ENCODE results near the gene RIMS4.
"Not testable (repeated sequence)": the region's sequence is repeated elsewhere in the genome, so short reads cannot be mapped to it uniquely, and the experiment has no call there.

RIMS4 gene

DNA sequence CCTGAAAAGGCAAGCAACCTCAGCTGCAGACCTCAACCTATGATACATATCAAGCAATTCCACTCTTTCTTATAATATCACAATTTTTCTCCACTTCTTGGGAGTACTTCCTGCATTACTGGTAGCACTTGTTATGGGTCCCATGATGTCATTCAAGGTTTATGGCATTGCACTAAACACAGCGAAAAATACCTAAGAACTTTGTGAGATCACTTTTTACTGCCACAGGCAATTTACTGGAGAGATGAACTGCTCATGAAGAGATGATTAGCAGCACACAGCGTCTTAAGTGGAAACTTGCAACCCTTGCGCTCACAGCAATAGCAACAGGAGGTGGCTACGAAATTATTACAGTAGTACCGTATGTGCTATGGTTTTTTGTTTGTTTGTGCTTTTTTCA, 19.3 kb upstream of the RIMS4 start:
- no peak for DNase-seq

DNA sequence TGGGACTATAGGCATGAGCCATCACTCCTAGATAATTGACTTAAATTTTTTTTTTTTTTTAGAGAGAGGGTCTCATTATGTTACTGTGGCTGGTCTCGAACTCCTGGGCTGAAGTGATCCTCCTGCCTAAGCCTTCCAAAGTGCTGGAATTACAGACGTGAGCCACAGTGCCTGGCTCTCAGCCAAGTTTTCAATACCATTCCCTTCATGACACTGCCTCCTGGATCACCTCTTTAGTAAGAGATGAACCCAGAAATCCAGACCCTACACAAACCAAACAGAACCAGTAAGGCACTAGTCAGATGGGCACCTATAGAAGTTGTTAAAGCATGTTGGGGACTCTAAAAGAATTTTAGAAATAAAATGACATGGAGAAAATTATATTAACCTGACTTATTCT, 18.3 kb upstream of the RIMS4 start:
- no peak for DNase-seq

DNA sequence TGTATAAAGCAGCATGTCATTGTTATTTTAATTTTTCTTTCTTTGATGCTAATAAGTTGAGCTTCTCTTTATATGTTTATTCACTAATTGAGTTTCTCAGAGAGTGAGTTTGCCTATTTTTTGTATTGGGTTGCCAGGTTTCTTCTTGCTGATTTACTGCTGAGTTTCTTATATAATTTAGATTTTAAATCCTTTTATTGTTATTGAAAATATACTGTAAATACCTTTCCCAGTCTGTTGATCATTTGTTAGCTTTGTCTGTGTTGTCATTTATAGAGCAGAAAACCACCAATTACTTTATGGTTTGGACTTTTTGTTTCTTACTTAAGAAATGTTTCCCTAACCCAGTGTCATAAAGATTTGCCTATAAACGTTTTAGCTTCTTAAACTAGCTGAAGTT, 17.1 kb upstream of the RIMS4 start:
- no peak for DNase-seq

DNA sequence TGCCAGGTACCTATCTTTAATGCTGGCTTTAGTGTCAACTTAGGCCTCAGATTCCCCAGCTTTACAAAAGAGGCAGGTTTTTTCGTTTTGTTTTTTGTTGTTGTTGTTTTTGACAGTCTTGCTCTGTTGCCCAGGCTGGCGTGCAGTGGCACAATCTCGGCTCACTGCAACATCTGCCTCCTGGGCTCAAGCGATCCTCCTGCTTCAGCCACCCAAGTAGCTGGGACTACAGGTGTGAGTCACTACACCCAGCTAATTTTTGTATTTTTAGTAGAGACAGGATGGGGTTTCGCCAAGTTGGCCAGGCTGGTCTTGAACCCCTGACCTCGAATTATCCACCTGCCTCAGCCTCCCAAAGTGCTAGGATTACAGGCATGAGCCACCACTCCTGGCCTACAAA, 11.2 kb upstream of the RIMS4 start:
- not testable (repeated sequence) for DNase-seq

DNA sequence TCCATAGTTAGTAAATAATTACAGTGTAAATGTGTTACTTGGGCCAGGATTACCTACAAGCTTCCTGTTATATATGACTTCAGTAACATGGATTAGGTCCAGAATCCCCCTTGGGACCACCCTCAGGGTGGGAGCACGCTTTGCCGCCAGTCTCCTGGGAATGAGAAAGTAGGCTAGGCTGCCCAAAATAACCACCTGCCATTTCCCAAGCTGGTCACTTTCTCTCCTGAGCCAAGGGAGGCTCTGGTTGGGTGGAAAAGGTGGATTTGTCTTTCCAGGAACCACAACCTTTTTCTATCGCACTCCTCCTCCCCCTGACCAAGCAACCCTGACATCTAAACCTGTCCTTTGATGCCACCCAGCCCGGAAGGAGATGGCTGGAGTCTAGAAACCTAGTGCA, 9.6 kb upstream of the RIMS4 start:
- DNase-seq: no peak

DNA sequence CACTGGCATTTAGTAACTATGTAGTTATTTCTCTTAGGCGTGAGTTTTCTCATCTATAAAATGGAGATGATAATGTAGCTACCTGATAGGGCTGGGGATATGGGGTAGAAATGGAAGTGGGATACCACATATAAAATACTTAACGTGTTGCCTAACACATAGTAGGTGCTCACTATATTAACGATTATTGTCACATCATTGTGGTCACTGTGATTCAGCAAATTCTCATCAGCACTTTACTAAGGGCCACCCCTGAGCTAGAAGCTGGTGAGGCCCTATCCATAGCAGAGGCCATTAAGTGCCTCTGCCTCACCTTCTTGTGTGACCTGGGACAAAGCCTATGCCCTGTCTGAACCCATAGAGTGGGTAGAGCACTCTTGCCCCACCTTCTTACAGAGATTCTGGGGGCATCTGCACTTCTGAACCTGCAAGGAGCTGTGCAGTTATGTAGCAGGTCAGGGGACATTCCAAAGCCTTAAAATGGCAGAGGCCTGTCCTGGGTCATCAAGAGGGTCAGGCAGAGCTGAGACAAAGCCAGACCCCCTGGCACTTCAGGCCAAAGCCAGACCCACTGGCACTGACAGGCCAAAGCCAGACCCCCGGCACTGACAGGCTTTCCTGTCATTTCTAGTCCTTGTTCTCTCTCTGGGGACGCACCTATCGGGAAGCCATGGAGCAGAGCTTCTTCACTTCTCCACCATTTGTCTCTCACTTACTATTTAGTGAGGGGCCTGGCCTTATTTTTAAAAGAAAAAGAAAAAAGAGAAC, 7.0 kb upstream of the RIMS4 start:
- DNase-seq: no peak

DNA sequence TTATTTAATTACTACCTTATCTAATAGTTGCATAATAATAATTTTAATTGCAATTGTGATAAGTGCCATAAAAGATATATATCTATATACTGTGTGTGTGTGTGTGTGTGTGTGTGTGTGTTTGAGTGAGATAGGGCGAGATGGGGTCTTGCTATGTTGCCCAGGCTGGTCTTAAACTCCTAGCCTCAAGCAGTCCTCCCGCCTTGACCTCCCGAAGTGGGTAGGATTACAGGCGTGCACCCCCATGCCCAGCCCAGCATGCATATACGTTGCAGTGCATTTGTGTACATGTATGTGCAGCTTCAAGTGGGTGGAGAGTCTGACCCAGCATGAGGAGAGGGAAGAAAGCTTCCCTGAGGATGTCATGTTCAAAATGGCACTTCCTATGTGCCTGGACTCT, 4.6 kb upstream of the RIMS4 start:
- DNase-seq: no peak

DNA sequence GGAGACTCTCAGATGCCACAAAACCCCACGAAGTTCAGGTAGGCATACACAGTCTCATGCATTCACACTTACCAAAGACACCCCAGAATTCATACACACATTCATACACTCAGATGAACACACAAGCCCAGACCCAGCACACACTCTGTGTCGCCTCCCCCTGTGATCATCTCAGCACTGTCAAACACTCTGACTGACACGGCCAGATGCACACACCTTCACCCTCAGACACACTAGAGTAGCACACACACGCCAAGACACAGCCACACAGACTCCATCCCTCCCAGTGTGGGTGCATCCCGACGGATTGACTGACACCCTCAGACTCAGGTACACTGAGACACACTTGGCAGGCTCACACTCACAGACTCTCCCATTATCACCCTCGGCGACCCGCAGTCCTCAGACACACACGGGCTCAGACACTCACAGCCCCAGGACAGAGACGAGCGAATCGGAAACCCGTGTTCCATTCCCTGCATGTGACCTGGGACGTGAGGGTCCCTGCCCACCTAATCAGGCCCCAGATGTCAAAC, 872 bp upstream of the RIMS4 start:
- no peak for DNase-seq

DNA sequence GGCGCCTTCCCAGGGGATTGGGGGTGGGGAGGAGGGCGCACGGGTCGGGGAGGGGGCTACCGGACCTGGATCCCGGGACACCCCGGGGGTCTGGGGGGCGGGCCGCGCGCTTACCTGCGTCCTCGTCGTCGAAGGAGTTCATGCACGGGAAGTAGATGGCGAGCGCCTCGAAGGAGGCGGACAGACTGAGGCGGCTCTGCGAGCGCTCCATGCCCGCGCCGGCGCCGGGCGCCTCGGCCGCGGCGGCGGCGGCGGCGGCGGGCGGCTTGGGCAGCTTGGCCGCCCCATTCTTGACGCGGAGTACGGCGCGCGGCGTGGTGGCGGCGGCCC, 320 bp downstream of the RIMS4 start:
- DNase-seq: no peak

DNA sequence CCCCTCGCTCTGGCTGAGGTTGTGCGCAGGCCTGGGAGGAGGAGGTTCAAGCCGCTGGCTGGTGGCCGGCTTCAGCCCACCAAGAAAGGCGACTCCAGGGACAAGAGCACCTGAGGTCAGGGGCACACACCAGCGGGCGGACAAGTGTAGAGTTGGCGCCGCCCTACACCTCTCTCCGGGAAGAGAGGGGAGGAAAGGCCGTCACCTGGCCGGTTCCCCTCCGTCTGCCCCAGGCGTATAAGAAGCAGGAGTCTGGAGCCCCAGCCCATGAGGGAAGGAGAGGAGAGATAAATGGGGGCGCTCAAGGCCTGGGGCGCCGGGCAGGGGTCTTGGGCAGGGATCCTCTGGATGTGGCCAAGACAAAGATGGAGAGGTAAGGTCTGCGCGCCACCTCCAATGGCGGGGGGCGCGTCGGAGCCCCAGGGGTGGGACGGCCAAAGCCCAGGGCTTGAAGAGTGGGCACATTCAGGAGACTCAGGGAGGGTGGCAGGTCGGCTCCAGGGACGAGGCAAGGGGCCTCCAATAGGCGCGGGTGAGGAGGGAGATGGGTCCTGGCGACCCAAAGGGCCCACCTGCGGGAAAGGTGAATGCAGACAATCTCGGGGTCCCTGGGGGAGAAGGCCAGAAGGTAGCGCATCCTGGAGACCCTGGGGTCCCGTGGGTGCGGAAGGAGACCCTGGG, 826 bp downstream of the RIMS4 start:
- DNase-seq: no peak

DNA sequence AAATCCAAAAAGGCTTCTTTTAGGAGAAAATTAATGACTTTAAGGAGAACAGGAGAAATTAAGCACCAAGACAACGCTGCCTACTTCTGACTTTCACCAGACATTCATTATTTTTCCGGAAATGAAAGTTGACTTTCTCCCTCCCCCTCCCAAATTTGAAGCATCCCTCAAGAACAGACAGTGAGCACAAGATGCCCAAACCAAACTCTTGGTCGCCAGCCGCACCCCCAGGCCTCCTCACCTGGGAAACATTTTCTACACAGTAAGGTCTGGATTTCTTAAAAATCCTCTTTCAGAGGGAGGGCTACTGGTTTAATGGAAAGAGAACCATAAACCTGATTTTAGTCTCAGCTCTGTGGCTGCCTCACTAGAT, 2.7 kb downstream of the RIMS4 start:
- DNase-seq: no peak

DNA sequence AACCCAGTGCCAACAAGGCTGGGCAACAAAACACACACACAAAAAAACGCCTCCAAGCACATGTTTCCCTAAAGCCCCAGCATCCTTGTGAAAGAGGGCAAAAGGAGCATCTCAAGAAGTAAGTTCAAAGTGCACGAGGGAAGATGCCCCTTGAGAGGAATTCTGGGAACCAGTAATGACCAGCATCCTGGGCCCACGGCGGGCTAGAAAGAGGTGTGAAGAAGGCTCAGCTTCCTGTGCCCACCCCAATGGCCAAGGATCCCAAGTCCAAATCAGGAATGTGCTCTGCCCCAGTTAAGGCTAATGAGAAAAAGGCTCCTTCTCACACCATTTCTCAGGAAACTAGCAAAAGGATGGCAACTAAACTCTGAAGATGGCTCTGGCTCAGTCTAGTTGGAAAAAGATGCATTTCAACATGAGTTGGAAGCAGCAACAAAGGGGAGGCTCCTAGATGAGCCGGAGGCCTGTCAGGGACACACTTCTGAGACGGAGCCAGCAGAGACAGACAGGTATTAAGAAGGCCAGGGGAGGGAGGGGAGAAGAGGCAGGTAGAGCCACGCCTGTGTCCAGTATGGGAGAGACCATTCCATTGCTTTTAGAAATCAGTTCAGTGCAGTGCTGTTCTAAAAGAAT, 3.2 kb downstream of the RIMS4 start:
- no peak for DNase-seq

DNA sequence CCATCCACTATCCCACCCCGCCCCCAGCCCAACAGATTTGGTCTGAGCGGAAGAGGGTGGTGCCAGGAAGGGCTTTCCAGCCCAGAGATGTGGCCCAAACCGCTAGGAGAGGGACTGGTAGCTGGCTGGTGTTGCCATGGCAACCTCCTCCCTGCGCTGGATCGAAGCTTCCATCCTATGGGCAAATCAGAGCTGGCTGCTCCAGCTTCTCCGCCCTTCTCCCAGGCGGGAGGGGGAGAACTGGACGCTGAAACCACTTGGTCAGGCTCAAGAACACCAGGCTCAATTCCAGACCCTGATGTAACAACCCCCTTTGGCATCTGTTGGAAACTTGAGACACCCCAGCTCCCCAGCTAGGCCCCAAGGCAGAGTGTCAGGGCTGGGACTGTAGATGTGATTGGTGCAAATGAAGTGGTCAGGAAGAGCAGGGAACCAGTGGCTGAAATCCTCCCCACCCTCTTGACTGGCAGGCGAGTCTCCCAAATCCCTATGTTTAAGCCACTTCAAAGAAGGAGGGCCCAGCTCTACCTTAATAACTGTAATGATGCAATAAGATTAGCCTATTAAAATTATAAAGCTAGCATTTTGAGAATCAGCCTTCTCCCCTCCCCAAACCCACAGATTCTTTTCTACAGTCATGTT, 4.2 kb downstream of the RIMS4 start:
- no peak for DNase-seq

DNA sequence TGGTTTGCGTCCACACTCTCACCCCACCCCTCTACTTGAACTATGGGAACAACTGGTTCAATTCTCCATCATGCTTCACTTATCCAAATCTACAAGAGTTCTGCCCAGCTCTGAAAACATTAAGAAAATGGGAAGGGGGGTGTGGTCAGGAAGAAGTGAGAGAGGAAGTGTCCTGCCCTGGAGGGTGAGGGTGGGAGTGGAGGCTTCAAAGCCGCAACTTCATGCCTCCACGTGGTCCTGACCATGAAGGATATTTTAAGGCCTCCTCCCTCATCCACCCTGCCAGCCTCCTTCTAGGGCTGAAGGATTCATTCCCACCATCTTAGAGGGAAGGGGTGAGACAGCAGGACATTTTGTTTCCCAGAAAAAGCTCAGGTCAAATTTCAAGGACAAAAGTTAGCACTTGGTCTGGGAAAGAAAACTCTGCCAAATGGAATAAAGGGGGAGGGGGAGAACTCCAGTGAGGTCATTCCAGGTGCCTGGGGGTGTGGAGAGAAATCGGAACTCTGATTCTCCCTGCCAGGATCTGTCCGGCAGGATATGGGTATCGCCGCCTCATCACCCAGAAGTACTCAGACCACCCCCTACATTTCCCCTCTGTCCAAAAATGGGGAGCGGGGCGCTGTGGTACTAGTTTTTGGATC, 4.9 kb downstream of the RIMS4 start:
- no peak for DNase-seq

DNA sequence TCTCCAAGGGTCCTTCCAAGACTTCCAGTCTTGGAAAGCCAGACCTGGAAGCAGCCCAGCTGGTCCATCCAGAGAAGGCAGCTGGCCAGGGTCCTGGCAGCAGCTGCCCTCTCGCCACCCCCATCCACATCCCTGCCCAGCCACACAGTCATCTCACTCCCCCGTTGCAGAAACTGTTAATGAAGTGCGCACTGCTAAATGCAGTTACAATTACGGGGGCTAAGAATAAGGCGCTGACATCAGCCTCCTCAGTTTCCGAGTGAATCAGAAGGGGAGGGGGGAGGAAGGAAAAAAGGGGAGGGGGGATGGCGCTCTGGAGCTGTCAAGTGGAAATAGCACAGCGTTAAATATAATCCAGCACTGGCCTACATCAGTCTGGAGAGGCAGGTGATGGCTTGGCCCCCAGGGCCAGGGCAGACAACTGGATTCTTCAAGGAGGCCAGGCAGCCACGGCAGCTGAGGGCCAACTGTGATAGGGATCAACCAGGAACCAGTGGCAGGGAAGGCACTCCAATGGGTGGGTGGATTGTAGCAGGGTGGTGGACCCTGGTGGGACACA, 6.9 kb downstream of the RIMS4 start:
- no peak for DNase-seq

DNA sequence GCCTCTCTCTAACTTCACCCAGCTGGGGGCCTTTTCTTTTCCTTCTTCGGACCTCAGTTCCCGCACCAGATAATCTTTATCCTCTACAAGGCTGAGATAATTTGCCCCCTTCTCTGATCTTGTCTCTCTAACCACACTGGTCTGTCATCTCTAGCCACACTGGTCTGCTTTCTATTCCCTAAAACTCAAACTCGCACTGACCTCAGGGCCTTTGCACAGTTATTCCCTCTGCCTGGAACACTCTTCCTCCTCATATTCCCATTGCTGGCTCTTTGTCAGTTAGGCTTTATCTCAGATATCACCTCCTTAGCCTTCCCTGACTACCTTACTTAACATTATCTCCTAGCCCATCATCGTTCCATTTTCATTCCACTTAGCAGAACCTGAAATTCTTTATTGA, 7.6 kb downstream of the RIMS4 start:
- DNase-seq: no peak

DNA sequence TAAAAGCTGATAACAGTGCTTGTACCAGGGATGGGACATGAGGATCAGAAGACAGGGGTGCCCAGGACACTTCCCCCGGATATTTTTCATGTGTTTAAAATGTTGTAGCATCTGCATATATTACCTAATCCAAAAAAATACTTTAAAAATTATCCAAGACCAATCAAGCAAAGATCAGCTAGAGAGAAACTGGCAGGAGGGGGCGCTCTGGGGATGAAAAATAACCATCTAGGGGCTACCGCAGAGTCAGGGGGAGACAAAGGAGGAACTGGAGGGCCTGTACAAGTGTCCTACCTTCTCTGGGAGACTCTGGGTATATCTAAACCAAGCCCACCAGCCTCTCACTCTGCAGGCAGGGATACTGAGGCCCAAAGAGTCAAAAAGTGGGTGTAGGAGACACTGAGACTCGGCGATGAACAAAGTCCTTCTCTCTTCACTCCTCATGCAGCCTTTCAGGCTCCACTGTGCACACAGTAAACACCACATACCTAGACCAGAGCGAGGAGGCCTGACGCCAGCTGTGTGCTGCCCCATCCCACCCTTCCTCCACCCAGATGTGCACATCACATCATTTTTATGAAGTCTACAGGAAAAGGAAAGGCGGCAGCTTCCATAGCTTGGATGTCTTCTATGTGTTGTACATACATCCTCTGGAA, 9.8 kb downstream of the RIMS4 start:
- no peak for DNase-seq

DNA sequence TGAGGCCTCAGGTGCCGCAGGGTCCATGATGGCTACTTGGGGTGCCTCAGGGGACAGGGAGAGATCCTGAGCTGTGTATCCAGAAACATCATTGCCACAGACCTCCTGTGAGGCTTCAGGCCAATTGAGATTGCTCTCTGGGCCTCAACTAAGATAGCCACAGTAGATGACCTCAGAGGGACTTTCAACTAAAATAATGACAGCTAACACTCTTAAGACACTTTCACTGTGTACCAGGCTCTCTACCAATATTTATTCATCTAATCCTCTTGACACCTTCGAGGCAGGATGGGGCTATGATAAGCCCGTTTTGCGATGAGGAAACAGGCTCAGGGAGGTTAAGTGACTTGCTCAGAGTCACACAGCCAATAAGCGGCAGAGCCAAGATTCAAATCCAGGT, 10.7 kb downstream of the RIMS4 start:
- no peak for DNase-seq

DNA sequence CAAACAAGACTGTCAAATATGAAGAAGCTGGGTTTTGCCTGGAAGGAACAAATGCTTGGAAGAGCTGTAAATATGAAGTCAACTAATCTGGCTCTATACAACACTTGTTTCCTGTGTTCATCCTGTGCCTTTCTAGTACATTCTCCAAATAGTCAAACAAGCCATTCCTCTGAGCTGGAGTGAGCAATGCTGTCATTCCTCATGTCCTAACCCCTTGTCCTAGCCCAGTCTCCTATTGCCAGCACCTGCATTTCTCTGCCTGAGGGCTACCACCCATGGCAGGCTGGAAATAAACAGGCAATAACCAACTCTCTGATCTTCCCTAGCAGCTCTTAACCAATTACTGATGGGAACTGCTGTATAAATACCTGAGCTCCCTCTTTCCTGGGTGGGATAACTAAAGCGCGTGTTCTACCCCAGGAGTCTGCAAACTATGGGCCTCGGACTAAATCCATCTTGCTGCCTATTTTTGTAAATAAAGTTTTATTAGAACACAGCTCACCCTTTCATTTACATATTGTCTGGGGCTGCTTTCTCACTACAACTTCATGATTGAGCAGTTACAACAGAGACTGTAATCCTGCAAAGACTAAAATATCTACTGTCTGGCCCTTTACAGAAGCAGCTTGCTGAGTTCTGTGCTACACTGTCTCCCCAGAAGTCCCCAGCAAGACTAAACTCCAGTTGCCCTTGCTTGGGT, 13.4 kb downstream of the RIMS4 start:
- no peak for DNase-seq

DNA sequence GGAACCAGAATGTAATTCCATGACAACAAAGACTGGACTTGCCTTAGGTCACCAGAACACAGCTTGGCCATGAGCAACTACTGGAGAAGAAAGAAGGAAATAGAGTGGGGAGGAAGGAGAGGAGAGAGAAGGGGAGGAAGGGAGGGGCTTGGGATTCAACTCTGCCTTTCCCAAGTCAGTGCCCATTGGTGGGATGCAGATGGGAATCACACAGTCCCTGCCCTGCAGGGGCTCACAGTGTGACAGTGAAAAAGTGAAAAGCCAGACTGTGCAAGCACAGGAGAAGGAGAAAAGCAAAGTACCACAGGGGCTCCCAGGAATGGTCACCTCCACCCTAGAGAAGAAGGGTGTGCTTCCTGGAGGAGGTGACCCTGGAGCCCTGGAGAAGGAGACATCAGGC, 14.0 kb downstream of the RIMS4 start:
- DNase-seq: no peak

DNA sequence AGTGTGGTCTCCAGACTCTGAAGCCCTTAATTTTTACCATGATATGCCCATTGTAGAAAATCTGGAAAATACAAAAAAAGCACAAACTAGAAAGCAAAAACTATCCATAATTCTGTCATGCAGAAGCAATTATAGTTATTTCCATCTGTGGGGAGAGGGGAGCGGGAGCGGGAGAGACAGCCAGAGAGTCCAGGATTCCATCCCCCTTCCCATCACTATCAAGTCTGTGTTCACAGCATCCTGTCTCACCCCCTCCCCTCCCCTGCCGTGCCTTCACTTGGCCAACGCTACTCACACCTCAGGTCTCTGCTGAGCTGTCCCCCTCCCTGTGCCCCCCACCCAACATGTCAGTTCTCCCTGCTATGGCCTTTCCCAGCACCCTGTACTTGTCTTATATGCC, 14.5 kb downstream of the RIMS4 start:
- no peak for DNase-seq

DNA sequence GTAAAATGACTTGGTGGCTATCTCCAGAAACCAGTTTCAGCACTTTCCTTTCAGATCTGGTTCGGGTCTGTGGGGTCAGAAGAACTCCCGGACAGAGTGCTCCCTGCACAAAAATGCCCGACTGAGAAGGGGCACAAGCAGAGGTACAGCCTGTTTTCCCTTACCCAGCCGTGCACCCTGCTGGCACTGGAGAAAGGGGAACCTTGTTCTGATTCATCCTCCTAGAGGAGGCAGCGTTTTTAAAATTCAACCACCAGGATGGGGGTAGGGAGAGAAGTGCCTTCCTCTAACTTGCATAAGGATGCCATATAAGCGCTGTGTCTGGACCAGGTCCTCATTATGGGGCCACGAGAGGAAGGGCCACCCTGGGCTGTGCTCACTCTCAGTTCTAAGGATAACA, 17.6 kb downstream of the RIMS4 start:
- no peak for DNase-seq

Measured in activated effector memory CD4-positive, alpha-beta T cell treated with Interleukin-2 at 50 U/mL for 16 hours (primary cell).